ENCODE data around the gene PRKN. TPM values are rescaled to one million over a fixed set of nuclear protein-coding genes. Genes with fewer than 3 reads are reported as not detected.
"Not testable (repeated sequence)": the region's sequence is repeated elsewhere in the genome, so short reads cannot be mapped to it uniquely, and the experiment has no call there.

Gene PRKN
- total RNA-seq, 1 donor from 2014 or later = 25.5 TPM

DNA sequence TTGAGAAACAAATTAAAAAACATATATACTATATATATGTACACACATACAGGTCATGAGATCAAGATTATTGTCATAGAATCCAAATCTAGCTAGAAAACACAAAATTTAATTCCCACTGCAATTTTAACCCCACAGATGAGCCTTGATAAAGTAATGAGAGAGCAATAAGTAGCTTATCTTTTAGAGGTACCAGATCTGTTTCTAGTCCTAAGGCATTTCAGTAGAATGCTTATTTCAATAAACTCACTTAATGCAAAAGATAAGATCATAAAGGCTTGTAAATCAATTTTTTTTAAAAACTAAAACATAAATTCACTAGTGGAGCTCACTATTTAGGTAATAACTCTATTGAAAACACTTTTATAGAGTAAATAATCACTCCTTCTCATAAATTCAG is 47.2 kb downstream of the PRKN start:
- intact Hi-C loops (cut with micrococcal nuclease) = no loop called here
- Histone ChIP-seq H3K36me3 (no peaks in the 10 kb centered on the region), H3K4me1 (peaks cover 27% of the 10 kb centered on the region), H3K4me3 (no peak overlapping the region), H3K9me3 (replicated peaks) (no peaks in the 10 kb centered on the region), H3K27me3 (ENCODE audit: low read depth) (no peaks in the 10 kb centered on the region), H3K27ac (replicated peaks) (no peak overlapping the region)
- TF ChIP-seq, protein P1, sequence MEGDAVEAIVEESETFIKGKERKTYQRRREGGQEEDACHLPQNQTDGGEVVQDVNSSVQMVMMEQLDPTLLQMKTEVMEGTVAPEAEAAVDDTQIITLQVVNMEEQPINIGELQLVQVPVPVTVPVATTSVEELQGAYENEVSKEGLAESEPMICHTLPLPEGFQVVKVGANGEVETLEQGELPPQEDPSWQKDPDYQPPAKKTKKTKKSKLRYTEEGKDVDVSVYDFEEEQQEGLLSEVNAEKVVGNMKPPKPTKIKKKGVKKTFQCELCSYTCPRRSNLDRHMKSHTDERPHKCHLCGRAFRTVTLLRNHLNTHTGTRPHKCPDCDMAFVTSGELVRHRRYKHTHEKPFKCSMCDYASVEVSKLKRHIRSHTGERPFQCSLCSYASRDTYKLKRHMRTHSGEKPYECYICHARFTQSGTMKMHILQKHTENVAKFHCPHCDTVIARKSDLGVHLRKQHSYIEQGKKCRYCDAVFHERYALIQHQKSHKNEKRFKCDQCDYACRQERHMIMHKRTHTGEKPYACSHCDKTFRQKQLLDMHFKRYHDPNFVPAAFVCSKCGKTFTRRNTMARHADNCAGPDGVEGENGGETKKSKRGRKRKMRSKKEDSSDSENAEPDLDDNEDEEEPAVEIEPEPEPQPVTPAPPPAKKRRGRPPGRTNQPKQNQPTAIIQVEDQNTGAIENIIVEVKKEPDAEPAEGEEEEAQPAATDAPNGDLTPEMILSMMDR (IDR thresholded peaks at IDR 0.05; ENCODE audit: borderline replicate concordance) = no peak
- no peak for DNase-seq

DNA sequence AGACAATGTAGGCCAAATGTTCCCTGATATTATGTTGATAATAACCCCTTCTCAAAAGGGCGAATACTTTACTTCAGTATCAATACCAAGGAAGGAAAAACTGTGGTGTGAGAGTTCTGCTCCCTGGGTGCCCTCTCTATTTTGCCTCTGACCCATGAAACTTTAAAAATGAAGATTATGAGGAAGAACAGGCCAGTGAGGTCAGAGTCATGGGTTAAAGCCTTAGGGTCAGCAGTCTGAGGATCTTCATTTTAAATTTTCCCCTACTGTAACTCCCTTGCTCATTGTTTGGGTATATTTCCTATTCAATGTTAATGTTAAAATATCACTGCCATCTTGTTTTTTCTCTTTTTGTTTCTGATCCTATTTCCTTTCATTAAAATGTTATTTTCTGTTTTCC is 47.9 kb downstream of the PRKN start:
- intact Hi-C loops (cut with micrococcal nuclease) = no loop called here
- no peak for DNase-seq

DNA sequence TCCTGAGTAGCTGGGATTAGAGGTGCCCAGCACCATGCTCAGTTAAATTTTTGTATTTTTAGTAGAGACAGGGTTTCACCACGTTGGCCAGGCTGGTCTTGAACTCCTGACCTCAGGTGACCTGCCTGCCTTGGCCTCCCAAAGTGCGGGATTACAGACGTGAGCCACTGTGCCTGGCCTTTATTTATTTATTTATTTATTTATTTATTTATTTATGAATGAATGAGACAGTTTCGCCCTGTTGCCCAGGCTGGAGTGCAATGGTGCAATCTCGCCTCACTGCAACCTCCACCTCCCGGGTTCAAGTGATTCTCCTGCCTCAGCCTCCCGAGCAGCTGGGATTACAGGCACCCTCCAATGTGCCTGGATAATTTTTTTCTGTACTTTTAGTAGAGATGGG is 48.7 kb downstream of the PRKN start:
- H3K27ac ChIP-seq (replicated peaks); H3K27me3 ChIP-seq (ENCODE audit: low read depth); H3K9me3 ChIP-seq (replicated peaks); H3K4me3 ChIP-seq; H3K36me3 ChIP-seq; intact Hi-C loops (cut with micrococcal nuclease); DNase-seq: not testable (repeated sequence)
- peaks cover 19% of the 10 kb centered on the region for H3K4me1 ChIP-seq

More for the DNA sequence above, 47.9 kb downstream of the PRKN start:
- no peak overlapping the region for H3K4me3 ChIP-seq
- H3K36me3 ChIP-seq = no peaks in the 10 kb centered on the region
- H3K27me3 ChIP-seq (ENCODE audit: low read depth) = no peaks in the 10 kb centered on the region
- peaks cover 27% of the 10 kb centered on the region for H3K4me1 ChIP-seq
- TF ChIP-seq, protein P1 (IDR thresholded peaks at IDR 0.05; ENCODE audit: borderline replicate concordance) = no peak
- H3K9me3 ChIP-seq (replicated peaks) = no peaks in the 10 kb centered on the region
- no peak overlapping the region for H3K27ac ChIP-seq (replicated peaks)

DNA sequence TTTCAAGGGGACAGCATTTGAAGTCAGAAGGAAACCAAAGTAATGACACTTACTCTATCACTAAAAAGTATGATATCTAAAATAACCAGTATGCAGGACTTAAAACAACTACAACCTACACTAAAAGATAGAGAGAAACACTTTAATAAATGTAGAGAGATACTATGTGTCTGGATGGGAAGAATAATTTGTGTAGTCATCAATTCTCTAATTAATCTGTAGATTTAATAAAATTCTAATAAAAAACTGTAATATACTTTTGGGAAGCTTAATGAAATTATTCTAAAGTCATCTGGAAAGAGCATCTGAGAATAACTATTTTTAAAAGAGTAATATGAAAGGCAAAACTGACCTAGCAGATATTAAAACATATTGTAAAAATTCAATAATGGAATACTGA is 52.1 kb downstream of the PRKN start:
- Histone ChIP-seq H3K27ac (replicated peaks) (no peak overlapping the region), H3K27me3 (ENCODE audit: low read depth) (no peaks in the 10 kb centered on the region)
- intact Hi-C loops (cut with micrococcal nuclease) = no loop called here

DNA sequence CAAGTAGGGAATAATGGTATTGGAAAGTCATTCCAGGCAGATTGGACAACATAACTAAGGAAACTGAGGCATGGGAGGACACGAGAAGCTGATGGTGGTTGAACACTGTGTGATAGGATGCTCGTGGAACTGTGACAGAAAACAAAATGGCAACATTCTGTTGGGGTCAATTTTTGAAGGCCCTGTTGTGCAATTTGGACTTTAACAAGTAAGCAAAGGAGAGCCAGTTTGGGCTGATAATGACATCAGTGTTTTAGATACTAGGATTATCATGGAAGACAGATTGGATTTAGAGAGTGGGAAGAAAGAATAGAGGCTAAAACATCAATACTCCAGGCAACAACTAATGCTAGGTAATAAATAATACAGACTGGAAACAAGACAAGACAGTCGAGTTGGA is 53.1 kb downstream of the PRKN start:
- DNase-seq = no peak
- H3K4me1 ChIP-seq = peaks cover 19% of the 10 kb centered on the region
- no peak overlapping the region for H3K27ac ChIP-seq (replicated peaks)
- H3K4me3 ChIP-seq = no peak overlapping the region
- H3K27me3 ChIP-seq (ENCODE audit: low read depth) = no peaks in the 10 kb centered on the region
- intact Hi-C loops (cut with micrococcal nuclease) = no loop called here
- TF ChIP-seq, protein P1 (IDR thresholded peaks at IDR 0.05; ENCODE audit: borderline replicate concordance) = no peak
- H3K9me3 ChIP-seq (replicated peaks) = no peaks in the 10 kb centered on the region
- H3K36me3 ChIP-seq = no peaks in the 10 kb centered on the region

More for the DNA sequence above, 52.1 kb downstream of the PRKN start:
- TF ChIP-seq, protein P1 (IDR thresholded peaks at IDR 0.05; ENCODE audit: borderline replicate concordance) = no peak
- Histone ChIP-seq H3K4me1 (peaks cover 21% of the 10 kb centered on the region), H3K9me3 (replicated peaks) (no peaks in the 10 kb centered on the region), H3K4me3 (no peak overlapping the region), H3K36me3 (no peaks in the 10 kb centered on the region)
- DNase-seq = no peak

DNA sequence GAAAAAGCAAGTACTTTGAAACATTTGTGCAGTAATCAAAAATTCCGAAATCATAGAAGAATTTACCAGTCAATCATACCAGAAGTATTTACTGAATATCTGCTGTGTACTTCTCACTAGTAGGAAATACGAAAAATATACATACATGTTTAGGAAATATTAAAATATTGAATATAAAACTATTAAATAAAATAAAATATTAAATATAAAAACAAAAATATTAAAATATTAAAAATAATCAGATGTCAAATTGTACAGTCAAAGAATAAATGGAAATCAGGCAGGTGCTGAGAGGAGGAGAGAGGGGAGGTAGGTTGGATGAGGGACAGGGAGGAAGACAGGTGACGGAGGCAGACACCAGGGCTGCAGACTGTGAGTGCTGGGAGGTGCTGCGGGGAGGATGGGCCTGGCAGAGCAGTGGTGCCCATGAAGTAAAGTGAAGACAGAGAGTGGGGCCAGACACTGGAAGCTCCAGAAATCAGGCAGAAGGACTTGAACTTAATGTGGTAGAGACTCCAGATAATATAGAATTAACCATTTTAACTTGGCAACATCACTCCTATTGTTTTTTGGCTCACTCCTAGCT is 55.9 kb downstream of the PRKN start:
- Histone ChIP-seq H3K4me1 (peaks cover 19% of the 10 kb centered on the region), H3K27me3 (ENCODE audit: low read depth) (no peaks in the 10 kb centered on the region), H3K4me3 (no peak overlapping the region), H3K36me3 (no peaks in the 10 kb centered on the region), H3K27ac (replicated peaks) (no peak overlapping the region), H3K9me3 (replicated peaks) (no peaks in the 10 kb centered on the region)
- intact Hi-C loops (cut with micrococcal nuclease) = no loop called here
- TF ChIP-seq, protein P1 (IDR thresholded peaks at IDR 0.05; ENCODE audit: borderline replicate concordance) = no peak
- DNase-seq = peak; percentile 48
